ENCODE results near the gene SH2D3A.

Gene SH2D3A

DNA sequence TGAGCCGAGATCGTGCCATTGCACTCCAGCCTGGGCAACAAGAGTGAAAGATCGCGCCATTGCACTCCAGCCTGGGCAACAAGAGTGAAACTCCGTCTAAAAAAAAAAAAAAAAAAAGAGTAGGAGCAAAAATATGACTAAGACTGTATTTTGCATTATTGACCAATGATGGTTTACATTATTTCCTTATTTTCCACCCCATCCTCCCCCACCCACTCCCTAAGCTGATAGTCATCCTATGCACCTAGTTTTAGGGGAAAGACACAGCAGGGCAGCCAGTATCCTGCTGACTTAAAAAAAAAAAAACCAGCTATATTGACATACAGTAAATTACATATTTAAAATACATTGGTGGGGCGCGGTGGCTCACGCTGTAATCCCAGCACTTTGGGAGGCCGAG lies 30.4 kb upstream of the SH2D3A start:
- TF ChIP-seq, protein P1, sequence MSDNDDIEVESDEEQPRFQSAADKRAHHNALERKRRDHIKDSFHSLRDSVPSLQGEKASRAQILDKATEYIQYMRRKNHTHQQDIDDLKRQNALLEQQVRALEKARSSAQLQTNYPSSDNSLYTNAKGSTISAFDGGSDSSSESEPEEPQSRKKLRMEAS (IDR thresholded peaks at IDR 0.05) = no peak
- TF ChIP-seq ZBTB7A (IDR thresholded peaks at IDR 0.05; ENCODE audit: low read depth) = no peak

DNA sequence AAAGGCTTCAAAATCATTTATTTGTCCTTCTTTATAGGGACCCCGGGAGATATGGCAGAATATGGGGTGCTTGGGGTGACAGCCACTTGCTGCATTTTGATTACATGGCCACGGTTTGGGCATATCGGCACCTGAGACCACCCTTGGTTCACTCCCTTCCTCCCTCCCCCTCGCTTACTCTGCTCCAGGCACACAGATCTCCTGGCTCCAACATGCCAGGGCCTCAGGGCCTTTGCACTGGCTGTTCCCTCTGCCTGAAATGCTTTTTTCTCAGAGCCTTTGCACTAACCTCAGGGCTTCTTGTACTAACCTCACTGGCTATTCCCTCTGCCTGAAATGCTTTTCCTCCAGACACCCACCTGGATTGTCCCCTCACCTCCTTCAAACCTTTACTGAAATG lies 29.0 kb upstream of the SH2D3A start:
- TF ChIP-seq TAF1 (IDR thresholded peaks at IDR 0.05; ENCODE audit: low read depth) (no peak), YY1 (IDR thresholded peaks at IDR 0.05; ENCODE audit: low read depth) (no peak), ZBTB7A (IDR thresholded peaks at IDR 0.05; ENCODE audit: low read depth) (no peak), NFIC (IDR thresholded peaks at IDR 0.05) (no peak), TEAD4 (IDR thresholded peaks at IDR 0.05) (no peak), CREB1 (IDR thresholded peaks at IDR 0.05; ENCODE audit: low read depth) (no peak)
- TF ChIP-seq, protein P1 (IDR thresholded peaks at IDR 0.05) = no peak
- TF ChIP-seq, protein P2, sequence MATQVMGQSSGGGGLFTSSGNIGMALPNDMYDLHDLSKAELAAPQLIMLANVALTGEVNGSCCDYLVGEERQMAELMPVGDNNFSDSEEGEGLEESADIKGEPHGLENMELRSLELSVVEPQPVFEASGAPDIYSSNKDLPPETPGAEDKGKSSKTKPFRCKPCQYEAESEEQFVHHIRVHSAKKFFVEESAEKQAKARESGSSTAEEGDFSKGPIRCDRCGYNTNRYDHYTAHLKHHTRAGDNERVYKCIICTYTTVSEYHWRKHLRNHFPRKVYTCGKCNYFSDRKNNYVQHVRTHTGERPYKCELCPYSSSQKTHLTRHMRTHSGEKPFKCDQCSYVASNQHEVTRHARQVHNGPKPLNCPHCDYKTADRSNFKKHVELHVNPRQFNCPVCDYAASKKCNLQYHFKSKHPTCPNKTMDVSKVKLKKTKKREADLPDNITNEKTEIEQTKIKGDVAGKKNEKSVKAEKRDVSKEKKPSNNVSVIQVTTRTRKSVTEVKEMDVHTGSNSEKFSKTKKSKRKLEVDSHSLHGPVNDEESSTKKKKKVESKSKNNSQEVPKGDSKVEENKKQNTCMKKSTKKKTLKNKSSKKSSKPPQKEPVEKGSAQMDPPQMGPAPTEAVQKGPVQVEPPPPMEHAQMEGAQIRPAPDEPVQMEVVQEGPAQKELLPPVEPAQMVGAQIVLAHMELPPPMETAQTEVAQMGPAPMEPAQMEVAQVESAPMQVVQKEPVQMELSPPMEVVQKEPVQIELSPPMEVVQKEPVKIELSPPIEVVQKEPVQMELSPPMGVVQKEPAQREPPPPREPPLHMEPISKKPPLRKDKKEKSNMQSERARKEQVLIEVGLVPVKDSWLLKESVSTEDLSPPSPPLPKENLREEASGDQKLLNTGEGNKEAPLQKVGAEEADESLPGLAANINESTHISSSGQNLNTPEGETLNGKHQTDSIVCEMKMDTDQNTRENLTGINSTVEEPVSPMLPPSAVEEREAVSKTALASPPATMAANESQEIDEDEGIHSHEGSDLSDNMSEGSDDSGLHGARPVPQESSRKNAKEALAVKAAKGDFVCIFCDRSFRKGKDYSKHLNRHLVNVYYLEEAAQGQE (IDR thresholded peaks at IDR 0.05; ENCODE audit: low read depth) = no peak

DNA sequence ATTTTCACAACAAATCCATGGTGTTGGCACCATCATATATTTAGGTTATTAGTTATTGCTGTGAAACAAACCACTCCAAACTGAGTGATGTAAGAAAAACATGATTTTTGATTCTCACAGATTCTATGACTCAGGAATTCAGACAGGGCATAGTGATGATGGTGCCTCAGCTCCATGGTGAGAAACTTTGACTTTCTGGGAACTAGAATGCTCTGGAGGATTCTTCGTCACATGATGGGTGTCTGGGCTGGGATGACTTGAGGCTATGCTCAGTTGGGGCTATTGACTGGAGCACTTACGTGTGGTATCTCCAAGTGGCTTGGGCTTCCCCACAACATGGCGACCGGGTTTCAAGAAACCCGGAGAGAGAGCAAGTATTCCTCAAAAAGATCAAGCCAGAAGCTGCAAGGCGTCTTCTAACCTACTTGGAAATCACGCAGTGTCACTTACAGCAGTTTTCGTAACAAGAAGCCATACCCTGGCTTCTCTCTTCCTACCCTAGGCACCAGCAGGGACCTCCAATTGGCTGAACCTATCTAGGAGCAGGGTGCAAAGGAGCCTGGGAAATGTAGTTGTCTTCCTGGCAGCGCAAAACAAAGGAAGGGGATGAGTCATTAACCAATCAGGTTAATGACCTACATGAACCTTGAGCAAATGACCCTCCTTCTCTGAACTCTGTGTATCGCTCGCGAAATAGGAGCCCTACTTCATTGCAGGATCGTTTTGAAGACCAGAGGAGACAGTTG lies 27.6 kb upstream of the SH2D3A start:
- TF ChIP-seq YY1 (IDR thresholded peaks at IDR 0.05; ENCODE audit: low read depth) = peak; percentile 67; the same call in 1 of the 2 replicates
- no peak for TF ChIP-seq EGR1 (IDR thresholded peaks at IDR 0.05)

DNA sequence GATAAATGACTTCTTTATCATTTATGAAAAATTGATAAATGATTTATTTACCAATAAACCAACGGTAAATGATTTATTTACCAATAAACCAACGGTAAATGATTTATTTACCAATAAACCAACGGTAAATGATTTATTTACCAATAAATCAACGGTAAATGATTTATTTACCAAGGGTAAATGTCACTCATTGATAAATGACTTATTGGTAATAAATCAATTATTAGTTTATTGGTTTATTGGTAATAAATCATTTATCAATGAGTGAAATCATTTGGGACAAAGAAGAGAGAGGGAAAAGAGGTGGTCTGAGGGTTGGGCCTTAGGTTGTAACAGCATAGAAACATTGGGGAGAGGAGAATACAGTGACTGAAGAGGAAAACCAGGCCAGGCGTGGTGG lies 26.7 kb upstream of the SH2D3A start:
- TF ChIP-seq TCF12 (IDR thresholded peaks at IDR 0.05; ENCODE audit: low read depth) = no peak
- no peak for TF ChIP-seq EGR1 (IDR thresholded peaks at IDR 0.05)
- TF ChIP-seq FOXM1 (IDR thresholded peaks at IDR 0.05; ENCODE audit: borderline replicate concordance, low read depth) = no peak

DNA sequence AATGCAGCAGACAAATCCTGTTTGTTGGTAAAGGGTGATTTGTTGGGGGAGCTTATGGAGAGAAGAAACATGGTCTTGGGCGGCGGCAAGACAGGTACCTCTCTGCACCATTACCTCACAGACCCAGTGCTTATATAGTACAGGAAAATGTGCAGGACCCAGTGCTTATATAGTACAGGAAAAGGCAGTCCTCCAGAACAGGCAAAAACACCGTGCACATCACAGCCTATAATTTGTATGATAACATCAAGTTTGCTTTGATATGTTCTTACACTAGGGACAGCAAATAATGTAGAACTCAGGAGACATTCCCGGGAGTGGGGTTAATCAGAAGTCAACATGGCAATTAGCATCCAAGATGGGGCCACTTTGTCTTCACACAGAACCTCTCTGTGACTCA lies 26.2 kb upstream of the SH2D3A start:
- TF ChIP-seq ZBTB7A (IDR thresholded peaks at IDR 0.05; ENCODE audit: low read depth) = no peak

DNA sequence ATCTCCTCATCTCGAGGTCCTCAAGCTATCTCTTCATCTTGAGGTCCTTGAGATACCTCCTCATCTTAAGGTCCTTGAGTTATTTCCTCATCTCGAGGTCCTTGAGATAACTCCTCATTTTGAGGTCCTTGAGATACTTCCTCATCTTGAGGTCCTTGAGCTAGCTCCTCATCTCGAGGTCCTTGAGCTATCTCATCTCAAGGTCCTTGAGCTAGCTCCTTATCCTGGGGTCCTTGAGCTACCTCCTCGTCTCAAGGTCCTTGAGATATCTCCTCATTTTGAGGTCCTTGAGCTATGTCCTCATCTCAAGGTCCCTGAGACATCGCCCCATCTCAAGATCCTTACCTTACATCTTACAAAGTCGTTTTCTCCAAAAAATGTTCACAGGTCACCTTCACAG lies 24.0 kb upstream of the SH2D3A start:
- TF ChIP-seq EGR1 (IDR thresholded peaks at IDR 0.05) (no peak), ZBTB7A (IDR thresholded peaks at IDR 0.05; ENCODE audit: low read depth) (no peak), CEBPB (IDR thresholded peaks at IDR 0.05) (no peak), TAF1 (IDR thresholded peaks at IDR 0.05; ENCODE audit: low read depth) (no peak), TEAD4 (IDR thresholded peaks at IDR 0.05) (no peak), CREB1 (IDR thresholded peaks at IDR 0.05; ENCODE audit: low read depth) (no peak), YY1 (IDR thresholded peaks at IDR 0.05; ENCODE audit: low read depth) (no peak), EP300 (IDR thresholded peaks at IDR 0.05; ENCODE audit: borderline replicate concordance) (no peak), FOXM1 (IDR thresholded peaks at IDR 0.05; ENCODE audit: borderline replicate concordance, low read depth) (no peak)
- TF ChIP-seq, protein P1 (IDR thresholded peaks at IDR 0.05) = no peak
- TF ChIP-seq, protein P3, sequence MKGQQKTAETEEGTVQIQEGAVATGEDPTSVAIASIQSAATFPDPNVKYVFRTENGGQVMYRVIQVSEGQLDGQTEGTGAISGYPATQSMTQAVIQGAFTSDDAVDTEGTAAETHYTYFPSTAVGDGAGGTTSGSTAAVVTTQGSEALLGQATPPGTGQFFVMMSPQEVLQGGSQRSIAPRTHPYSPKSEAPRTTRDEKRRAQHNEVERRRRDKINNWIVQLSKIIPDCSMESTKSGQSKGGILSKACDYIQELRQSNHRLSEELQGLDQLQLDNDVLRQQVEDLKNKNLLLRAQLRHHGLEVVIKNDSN (IDR thresholded peaks at IDR 0.05) = no peak

DNA sequence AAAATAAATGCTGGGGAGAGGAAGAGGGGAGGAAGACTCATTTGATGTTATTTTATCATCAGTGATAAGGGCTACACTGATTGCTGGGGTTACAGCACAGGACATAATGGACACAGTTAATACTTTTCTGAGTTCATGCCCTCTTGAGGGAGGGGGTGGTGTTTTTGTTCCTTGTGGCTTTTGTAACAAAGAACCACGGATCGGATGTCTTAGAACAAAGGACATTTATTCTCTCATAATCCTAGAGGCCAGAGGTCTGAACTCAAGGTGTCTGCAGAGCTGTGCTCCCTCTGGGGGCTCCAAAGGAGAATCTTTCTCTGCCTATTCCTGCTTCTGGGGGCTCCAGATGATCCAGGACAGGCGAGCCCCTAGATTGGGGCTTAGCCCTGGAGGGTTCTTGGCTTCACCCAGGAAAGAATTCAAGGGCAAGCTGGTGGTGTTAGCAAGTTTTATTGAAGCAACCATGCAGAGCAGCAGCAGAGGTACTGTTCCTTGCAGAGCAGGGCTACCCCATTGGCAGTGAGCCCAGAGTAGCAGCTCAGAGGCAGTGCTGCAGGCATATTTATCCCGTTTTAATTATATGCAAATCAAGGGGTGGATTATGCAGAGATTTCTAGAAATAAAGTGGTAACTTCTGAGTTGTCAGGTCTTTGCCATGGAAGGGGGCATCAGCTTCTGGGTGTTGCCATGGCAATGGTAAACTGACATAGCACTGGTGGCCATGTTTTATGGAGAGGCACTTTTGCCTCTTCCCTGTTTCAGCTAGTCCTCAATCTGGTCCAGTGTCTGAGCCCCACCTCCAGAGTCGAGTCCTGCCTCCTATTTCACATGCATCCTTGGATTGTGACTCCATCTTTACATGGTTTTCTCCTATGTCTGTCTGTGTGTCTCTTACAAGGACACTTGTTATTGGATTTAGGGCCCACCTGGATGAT lies 23.2 kb upstream of the SH2D3A start:
- TF ChIP-seq NFIC (IDR thresholded peaks at IDR 0.05) = peak; percentile 40; the same call in 1 of the 2 replicates
- no peak for TF ChIP-seq ZBTB7A (IDR thresholded peaks at IDR 0.05; ENCODE audit: low read depth)

DNA sequence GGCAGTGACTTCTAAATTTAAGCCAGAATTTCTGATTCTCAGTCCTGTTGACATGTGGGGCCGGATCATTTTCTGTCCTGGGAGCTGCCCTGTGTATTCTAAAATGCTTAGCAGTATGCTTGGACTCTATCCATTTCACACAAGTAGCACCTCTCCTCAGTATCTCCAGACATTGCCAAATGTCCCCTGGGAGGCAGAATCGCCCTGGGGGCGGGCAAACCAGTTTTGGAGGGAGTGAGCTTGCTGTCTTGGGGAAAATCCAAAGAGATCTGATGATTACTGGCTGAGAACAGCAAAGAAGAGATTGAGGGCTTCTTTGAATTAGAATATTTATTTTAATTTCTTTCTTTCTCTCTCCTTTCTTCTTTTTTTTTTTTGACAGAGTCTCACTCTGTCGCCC lies 21.7 kb upstream of the SH2D3A start:
- TF ChIP-seq ZBTB7A (IDR thresholded peaks at IDR 0.05; ENCODE audit: low read depth) (no peak), EGR1 (IDR thresholded peaks at IDR 0.05) (no peak), EP300 (IDR thresholded peaks at IDR 0.05; ENCODE audit: borderline replicate concordance) (no peak), CREB1 (IDR thresholded peaks at IDR 0.05; ENCODE audit: low read depth) (no peak), TEAD4 (IDR thresholded peaks at IDR 0.05) (no peak), YY1 (IDR thresholded peaks at IDR 0.05; ENCODE audit: low read depth) (no peak), TAF1 (IDR thresholded peaks at IDR 0.05; ENCODE audit: low read depth) (no peak), TCF12 (IDR thresholded peaks at IDR 0.05; ENCODE audit: low read depth) (no peak), RAD21 (IDR thresholded peaks at IDR 0.05; ENCODE audit: low read depth) (no peak), FOXM1 (IDR thresholded peaks at IDR 0.05; ENCODE audit: borderline replicate concordance, low read depth) (no peak), CEBPB (IDR thresholded peaks at IDR 0.05) (no peak), NFIC (IDR thresholded peaks at IDR 0.05) (no peak)
- TF ChIP-seq, protein P1 (IDR thresholded peaks at IDR 0.05) = no peak
- TF ChIP-seq, protein P2 (IDR thresholded peaks at IDR 0.05; ENCODE audit: low read depth) = no peak
- TF ChIP-seq, protein P3 (IDR thresholded peaks at IDR 0.05) = no peak

Measured in Ishikawa (cell line).